SK-N-DZ (cell line): Measurements from ENCODE around the gene THAP7. TPM values are rescaled to one million over a fixed set of nuclear protein-coding genes. Genes with fewer than 3 reads are reported as not detected.
"Not testable (repeated sequence)": the region's sequence is repeated elsewhere in the genome, so short reads cannot be mapped to it uniquely, and the experiment has no call there.

Experiments
- DNase-seq: peaks from one replicate; pipeline ENCODE4 v3.0.0-alpha.2; 2015; ENCODE audit warnings: low spot score
- polyA plus RNA-seq, 2 experiments: library from polyadenylated mRNA; depleted of rRNA; stranded (reverse); fragments of >200 nt; gene quantifications; 2 replicates each; pipeline ENCODE4 v1.2.3, GENCODE V29; 2014

THAP7 gene, protein sequence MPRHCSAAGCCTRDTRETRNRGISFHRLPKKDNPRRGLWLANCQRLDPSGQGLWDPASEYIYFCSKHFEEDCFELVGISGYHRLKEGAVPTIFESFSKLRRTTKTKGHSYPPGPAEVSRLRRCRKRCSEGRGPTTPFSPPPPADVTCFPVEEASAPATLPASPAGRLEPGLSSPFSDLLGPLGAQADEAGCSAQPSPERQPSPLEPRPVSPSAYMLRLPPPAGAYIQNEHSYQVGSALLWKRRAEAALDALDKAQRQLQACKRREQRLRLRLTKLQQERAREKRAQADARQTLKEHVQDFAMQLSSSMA
- 45.0 and 48.4 TPM in 2 replicates for polyA plus RNA-seq (2014; cell fraction: cytosol; rRNA removed)
- 81.3 and 92.9 TPM in 2 replicates for polyA plus RNA-seq (2014; cell fraction: nucleus; rRNA removed)

DNA sequence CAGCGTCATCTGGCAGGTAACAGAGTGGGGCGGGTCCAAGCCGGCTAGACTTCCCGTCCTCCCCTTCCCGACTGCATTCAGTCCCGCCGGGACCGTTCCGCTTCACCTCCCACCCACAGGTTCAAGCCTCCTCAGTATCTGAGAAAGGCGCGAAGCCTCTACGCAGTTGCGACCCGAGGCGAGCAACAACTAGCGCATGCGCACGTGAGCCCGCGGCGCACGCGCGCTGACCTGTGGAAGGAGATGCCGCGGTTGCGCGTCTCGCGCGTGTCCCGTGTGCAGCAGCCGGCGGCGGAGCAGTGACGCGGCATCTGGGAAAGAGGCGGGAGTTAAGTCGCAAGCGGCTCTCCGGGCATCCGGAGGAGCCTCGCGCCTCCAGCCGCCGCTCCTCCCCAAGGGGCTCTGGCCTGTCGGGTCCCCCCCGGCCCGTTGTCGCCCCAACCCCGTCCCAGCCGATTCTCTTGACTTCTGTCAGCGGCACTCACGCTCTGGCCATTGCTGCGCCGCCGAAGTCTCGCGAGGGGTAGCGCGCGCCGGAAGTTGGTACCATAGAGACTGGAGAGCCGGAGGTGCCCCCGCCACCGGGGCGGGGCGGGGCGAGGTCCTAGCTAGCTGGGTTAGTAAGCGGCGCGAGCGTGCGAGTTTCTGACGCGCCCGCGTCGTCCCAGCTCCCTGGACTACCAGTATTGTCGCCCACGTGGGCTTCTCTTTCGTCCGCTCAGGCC lies at the start of gene THAP7:
Gene THAP7 (minus strand): TSS at position 518 of the 725 bp plus-strand sequence. CDS start 207 bp downstream, at position 311.
- DNase-seq, result peak; percentile 96

DNA sequence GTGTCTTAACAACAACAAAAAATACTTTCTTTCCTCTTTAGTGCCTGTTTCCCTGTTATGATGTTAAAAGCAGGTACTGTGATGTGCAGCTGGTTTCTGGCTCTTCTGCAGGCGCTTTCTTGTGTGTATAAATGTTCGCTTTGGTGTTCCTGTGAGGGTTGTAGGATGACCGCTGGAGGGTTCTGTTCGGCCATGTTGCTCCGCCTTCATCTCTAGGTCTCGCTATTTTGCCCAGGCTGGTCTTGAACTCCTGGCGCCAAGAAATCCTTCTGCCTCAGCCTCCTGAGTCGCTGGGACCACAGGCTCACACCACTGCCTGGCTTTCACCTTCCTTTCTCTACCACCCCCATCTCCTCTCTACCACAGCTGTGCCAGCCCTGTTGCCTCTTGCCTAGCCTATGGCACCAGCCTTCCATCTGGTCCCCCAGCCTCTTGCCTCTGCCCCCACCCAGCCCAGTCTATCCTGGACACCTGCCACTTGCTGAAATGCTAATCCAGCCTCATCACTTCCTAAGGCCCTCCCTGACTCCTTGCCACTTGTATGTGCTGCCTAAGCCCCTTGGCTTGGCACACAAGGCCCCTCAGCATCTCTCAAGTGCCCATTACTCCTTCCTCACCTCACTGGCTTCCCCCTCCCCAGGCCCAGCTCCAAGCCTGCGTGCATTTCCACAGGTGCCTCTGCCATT lies 49.4 kb upstream of the THAP7 start:
- DNase-seq, result no peak

DNA sequence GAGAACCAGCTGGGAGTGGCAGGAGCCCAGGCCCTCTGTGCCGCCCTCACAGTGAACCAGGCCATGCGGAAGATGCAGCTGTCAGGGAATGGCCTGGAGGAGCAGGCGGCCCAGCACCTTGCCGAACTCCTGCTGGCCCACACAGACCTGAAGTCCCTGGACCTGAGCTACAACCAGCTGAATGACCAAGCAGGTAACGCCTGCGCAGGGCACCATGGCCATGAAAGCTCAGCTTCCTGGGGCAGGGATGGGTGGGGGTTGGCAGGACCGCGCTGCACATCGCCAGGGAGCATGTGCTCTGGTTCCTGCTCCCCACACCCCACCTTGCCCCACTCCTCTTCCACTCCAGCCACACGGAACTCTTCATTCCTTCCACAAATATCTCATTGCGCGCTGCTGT lies 47.0 kb upstream of the THAP7 start:
- not testable (repeated sequence) for DNase-seq

DNA sequence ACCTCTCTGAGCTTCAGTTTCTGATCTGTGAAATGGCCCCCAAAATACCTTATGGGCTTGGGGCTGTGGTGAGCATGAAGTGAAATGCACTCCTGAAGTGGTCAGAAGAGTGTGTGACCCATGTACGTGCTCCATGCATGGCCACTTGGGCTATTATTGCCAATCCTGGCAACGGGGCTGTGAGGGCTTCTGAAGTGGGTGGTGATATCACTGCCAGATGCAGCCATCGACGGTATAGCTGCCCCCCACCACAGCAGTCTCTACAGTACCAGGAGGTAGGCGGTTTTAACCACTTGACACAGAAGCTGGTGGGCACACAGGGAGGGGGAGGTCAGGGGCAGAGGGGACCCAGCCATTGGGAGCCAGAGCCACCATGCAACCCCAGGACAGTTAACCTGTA lies 46.5 kb upstream of the THAP7 start:
- not testable (repeated sequence) for DNase-seq

DNA sequence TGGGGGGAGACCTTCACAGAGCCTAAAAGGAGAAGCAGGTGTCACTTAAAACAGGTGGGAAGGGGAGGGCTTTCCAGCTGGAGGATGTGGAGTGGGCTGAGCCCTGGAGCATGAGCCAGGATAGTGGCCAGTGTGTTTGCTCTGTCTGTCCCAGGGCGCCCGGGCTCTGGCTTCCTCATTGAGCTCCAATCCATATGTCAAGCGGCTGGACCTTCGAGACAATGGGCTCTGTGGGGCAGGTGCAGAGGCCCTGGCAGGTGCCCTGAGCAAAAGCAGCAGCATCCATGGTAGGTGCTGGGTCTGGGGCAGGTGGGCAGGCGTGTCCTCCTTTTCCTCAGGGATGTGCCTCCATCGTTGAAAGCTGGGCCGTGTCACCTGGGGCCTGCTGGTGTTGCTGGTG lies 45.8 kb upstream of the THAP7 start:
- no peak for DNase-seq

DNA sequence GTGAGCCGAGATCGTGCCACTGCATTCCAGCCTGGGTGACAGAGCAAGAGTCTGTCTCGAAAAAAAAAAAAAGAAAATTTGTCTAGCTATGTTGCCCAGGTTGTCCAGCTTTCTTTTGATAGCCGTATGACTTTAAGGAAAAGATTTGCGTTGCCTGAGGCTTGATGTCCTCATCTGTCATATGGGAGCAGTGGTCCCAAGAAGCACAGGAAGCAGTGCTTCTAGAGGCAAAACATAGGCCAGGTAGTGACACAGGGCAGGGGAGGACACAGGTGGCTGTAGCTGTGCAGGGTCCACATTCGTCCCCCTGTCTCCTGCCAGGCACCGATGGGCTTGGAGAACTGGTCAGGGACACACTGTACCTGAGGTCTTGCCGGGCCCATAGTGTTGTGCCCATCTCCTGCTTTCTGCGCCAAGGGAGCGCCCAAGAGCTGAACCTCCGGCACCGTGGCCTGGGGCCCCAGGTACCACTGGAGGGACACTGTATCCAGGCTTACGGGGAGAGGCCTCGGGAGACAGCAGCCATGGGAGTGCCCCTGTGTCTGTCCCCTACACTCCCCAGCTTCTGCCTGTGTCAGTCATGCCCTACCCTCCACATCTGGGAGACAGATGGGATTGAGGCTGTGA lies 45.2 kb upstream of the THAP7 start:
- DNase-seq, result no peak

DNA sequence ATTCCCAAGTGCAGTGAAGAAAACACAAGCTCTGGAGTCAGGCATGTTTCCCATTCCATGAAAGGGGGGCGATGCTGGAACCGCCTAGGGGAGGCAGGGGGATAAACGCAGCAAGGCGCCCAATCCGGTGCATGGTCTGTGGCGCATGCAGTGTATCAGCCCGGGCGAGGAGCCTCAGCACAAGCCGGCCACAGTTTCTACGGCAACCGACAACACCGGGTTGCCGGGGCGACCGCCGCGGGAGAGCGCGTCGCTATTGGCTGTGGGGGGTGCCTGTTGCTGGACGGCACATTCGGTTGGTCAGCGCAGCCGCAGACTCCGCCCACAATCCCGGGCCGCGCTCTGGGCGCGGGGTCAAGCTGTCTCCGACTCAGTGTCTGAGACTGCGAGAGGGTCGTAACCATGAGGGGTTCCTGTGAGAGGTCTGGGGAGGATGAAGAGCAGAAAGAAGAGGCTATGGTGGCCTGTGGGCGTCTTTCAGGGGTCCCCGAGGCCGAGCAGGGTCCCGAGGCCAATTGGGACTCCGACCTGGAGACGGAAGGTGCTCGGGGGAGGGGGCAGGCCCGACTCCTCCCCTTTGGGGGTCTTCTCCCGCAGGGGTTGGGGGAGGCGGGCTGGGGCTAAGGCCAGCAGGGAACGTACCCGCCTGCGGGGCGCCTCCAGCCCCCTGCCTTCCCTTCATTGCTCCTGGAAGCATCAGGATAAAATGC lies 43.8 kb upstream of the THAP7 start, which contains the start of gene LRRC74B:
Gene LRRC74B (plus strand): TSS at position 362 of the 710 bp plus-strand sequence. CDS start 41 bp downstream, at position 403.
- DNase-seq, result peak; percentile 91

DNA sequence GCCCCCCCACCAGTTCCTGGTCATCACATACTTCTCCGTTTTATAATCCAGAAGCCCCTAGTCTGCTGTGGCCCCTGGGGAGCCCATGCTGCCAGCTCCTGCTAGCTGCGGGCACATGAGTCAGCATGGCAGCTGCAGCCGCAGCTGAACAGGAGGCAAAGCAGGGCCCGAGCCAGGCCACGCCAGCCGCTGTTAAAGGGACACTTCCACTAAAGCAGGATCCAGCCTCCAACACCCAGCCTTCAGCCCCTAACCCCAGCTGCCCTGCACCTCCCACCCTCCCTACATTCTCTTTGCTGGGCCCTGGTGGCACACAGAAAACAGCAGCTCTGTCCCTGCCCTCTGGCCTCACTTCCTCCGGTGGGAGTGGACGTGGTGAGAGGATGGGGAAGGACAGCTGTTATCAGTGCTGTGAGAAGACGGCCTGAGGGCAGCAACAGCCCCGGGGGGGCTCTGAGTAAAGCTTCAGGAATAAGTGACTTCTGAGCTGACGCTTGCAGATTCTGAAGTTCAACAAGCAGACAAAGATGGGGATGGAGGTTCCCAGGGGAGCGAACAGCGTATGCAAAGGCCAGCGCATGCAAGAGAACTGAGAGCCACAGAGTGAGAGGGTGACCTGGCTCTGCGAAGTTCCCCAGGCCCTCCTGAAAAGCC lies 43.1 kb upstream of the THAP7 start:
- DNase-seq, result no peak

DNA sequence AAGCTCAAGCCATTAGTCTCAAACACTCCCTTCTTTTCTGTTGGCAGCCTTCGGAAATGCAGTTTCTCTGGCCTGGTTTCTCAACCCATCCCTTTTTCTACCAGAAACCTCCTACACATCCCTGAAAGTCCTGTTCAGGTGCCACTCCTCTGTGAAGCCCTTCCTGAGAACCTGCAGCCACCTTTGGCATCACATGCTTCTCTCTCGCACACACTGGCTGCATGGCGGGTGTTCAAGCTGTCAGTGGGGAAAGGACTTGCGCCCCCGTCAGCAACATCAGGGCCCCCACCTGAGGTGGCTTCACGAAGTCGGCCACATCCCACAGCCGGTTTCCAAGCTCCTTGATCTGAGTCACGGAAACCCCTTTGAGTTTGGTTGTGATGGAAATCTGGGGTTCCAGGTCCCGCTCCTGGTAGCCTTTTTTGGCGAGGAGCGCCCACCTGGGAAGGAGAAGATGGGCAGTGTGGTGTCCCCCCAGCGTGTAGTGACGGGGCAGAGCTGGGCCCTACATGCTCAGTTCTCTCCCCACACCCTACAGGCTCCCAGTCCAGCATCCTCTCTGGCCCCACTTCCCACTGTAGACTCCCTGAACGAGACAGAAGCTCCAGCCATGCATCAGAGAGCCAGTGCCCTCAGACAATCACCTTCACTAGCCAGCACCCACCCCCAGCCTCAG lies 42.1 kb upstream of the THAP7 start:
- no peak for DNase-seq

DNA sequence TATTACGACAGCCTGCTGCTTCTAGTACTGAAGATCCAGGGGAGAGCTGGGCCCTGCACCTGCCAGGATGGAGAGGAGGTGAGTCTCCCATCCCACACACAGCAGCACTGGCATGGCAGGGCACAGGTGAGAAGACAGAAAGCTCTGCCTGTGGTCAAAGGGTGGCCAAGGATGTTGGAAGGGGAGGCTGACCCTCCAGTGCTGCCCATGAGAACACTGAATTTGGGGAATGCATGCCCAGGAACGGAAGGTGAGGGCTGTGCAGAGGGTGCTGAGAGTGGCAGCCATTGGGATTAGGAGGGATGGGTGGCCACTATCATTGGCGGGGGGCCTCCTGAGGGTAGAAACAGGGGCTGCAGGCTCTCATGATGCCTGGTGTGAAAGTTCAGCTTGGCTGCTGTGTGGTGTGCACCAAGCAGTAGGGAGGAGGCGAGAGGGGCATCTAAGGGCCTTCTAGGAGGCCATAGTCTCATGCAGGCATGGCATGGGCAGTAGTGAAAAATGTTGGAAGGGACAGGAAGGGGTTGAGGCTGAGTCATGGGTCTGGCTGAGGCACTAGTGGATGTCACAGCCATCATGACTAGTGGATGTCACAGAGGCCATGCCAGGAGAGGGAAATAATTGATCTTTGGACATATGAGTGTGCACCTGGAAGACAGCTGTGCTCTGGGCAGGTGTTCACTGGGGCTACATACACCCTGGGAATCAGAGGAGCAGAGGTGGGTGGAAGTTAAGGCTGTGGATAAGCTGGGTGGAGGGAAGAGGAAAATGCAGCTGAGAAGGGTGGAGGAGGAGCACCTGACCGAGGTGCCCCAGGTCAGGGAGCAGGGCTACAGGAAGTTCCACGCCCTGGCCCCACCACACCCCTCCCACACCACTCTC lies 41.3 kb upstream of the THAP7 start:
- DNase-seq, result no peak

DNA sequence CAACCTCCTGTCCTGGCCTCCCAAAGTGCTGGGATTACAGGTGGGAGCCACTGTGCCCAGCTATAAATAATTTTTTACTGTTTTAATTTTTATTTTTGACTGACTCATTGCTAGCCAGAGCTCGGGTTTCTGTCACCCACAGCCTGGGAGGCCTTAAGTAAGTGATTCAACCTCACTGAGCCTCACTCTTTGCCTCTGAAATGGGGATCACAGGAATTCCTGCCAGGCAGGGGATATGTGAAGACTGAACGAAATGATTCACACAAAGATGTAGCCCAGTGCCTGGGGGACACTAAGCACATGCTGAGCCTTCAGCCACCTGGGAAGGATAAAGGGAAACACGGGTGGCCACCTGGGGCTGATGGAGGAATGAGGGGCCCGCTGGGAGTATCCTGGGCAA lies 40.0 kb upstream of the THAP7 start:
- DNase-seq, result no peak

DNA sequence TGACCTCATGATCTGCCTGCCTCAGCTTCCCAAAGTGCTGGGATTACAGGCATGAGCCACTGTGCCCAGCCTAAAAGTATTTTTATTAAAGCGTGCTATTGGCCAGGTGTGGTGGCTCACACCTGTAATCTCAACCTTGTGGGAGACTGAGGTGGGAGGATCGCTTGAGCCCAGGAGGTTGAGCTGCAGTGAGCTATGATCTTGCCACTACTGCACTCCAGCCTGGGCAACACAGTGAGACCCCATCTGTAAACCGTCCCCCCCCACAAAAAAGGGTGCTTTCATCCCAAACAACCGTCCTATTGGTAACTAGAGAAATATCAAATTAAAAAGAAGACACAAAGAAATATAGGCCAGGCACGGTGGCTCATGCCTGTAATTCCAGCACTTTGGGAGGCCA lies 37.2 kb upstream of the THAP7 start:
- not testable (repeated sequence) for DNase-seq

DNA sequence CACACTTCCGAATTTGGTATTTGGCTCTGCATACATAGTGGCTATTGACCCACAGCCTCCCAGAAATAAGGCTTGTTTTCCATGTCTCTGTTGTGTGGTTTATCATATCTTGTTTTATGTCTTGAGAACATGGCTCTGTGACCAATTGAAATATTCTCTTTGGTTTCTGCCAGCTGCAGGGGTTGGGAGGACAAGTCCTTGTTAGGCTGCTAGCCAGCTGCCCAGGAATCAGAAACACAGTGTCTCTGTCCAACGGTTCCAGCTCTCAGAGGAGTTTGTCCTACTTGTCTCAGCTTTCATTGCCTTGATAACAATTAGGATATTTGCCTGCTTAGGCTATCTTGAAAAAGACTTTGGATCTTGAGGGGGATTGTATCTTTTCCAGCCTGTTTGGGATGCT lies 36.5 kb upstream of the THAP7 start:
- no peak for DNase-seq

DNA sequence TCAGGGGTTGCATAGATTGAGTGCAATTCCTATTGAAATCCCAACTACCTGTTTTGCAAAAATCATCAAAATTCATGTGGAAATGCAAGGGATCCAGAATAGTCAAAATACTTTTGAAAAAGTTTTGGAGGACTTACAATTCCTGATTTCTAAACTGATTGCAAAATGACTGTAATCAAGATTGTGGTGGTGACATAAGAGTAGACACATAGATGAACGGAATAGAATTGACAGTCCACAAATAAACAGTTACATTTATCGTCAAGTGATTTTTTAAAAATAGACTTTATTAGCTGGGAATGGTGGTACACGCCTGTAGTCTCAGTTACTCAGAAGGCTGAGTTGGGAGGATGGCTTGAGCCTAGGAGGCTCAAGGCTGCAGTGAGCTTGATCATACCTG lies 33.1 kb upstream of the THAP7 start:
- no peak for DNase-seq

DNA sequence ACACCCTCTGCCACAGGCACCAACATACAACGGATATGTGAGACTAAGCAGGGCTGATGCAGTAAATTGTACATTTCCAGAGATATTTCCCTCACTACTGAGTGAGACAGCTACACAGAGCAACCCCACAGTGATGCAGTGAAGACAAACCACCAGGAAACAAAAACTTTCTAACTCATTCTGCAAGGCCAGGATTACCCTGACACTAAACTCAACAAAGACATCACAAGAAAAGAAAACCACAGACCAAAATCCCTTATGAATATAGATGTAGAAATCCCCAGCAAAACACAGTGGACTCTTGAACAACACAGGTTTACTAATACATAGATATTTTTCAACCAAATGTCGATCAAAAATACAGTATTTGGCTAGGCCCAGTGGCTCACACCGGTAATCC lies 32.0 kb upstream of the THAP7 start:
- DNase-seq, result no peak

DNA sequence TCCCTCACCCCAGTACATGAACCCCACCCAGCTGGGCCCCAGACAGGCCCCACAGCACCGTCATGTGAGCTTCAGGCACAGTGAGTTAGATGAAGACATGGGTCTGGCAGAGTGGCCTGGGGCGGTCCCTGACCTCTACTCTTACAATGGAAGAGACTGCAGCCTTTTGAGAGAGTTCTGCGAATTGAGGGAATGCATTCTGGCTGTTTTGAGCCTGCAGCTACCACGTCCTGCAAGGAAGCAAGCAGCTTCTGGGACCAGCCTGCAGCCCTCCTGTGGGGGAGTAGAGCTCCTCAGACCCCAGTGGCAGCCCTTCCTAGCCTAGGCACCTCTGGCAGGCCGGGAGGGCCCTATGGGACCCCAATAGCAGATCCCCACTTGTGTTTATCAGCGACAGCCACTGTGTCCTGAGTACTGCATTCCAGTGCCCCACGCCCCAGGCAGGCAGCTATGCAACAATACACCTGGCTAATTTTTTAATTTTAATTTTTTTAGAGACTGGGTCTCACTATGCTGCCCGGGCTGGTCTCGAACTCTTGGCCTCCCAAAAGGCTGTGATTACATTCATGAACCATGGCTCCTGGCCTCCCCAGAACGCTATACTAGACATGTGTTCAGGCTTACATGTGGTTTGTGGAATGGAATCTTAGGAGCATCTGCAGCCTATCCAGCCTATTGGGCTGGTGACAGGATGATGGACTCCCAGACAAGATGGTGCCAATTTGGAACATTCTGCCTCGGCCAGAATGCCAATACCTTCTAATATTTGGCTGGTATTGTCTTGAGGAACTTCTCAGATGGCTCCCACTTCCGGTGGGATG lies 31.2 kb upstream of the THAP7 start:
- DNase-seq, result no peak

DNA sequence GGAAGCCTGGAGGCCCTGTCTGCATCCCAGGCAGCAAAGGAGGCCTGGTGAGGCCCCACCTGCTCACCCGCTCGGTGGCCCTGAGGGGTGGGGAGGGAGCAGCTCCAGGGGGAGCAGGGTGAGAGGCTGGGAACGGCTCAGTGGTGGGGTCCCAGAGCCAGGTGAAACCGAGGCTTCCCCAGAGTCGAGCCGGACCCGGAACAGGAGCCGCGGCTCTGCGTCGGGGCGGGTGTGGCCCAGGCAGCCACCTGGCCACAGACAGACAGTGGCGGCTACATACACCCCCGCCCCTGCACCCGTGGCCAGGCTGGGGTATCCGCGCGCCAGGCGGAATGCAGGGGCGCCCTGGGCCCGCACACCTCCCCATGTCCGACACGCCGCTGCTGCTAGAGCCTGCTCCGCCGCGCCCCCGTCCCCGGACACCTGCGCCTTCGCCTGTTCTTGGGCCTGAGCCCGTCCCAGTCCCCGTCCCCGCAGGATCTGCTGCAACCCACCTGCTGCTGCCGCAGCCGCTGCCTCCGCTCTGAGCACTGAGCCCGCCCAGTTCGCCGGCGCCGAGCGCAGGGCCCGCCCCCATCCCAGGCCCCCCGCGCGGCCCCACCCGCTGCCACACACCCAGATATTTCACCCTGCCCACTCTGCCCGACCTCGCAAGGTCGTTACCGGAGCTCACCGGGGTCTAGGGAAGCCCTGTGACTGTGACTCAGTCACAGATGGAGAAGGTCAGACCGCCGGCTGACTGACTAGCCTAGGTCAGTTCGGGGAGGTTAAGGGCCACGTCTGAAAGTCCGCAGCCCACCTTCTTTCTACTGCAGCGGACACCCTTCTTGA lies 30.3 kb upstream of the THAP7 start, which contains the start of gene SLC7A4:
Gene SLC7A4 (minus strand): TSS at position 525 of the 831 bp plus-strand sequence. CDS start 749 bp downstream, outside the sequence.
- no peak for DNase-seq
